HEK293 (cell line): ENCODE results near the gene STEAP3.

Experiments used
- EGR2 ChIP-seq: fragments of 450-650 bp; formaldehyde crosslinking; IDR thresholded peaks from 2 replicates; pipeline ENCODE4 v1.5.1; 2016; ENCODE audit warnings: low read depth, missing biosample characterization, missing genetic modification characterization
- FEZF1 ChIP-seq: fragments of 450-650 bp; formaldehyde crosslinking; IDR thresholded peaks from 2 replicates; pipeline ENCODE4 v1.5.1; 2016; ENCODE audit warnings: missing biosample characterization, missing genetic modification characterization
- GLIS1 ChIP-seq: fragments of 450-650 bp; formaldehyde crosslinking; IDR thresholded peaks from 2 replicates; pipeline ENCODE4 v1.5.1; 2016; ENCODE audit warnings: missing biosample characterization, missing genetic modification characterization
- HOXD13 ChIP-seq: sonication (generic); formaldehyde crosslinking; IDR thresholded peaks from 2 replicates; pipeline ENCODE4 v1.8.0; 2022; ENCODE audit warnings: missing genetic modification reagents, borderline replicate concordance
- MEIS1 ChIP-seq: sonication (generic); formaldehyde crosslinking; IDR thresholded peaks from 2 replicates; pipeline ENCODE4 v1.8.1; 2022; ENCODE audit warnings: missing genetic modification reagents, mild to moderate bottlenecking, borderline replicate concordance
- OSR2 ChIP-seq: fragments of 450-650 bp; formaldehyde crosslinking; IDR thresholded peaks from 2 replicates; pipeline ENCODE4 v1.5.1; 2016; ENCODE audit warnings: missing biosample characterization, missing genetic modification characterization
- SCRT2 ChIP-seq: fragments of 450-650 bp; formaldehyde crosslinking; IDR thresholded peaks from 2 replicates; pipeline ENCODE4 v1.5.1; 2016; ENCODE audit warnings: missing biosample characterization, missing genetic modification characterization
- SP7 ChIP-seq: fragments of 450-650 bp; formaldehyde crosslinking; IDR thresholded peaks from 2 replicates; pipeline ENCODE4 v1.5.1; 2016; ENCODE audit warnings: missing biosample characterization, missing genetic modification characterization
- YY1 ChIP-seq: fragments of 450-650 bp; formaldehyde crosslinking; IDR thresholded peaks from 2 replicates; pipeline ENCODE4 v1.5.1; 2018; ENCODE audit warnings: missing biosample characterization, missing genetic modification characterization
- ZEB2 ChIP-seq: fragments of 450-650 bp; formaldehyde crosslinking; IDR thresholded peaks from 2 replicates; pipeline ENCODE4 v1.5.1; 2016; ENCODE audit warnings: missing biosample characterization, missing genetic modification characterization
- ZNF155 ChIP-seq: fragments of 450-650 bp; formaldehyde crosslinking; IDR thresholded peaks from 2 replicates; pipeline ENCODE4 v1.5.1; 2016; ENCODE audit warnings: missing biosample characterization, missing genetic modification characterization
- ZNF174 ChIP-seq: fragments of 450-650 bp; formaldehyde crosslinking; IDR thresholded peaks from 2 replicates; pipeline ENCODE4 v1.5.0; 2017; ENCODE audit warnings: missing biosample characterization, mild to moderate bottlenecking, missing genetic modification characterization
- ZNF335 ChIP-seq: fragments of 450-650 bp; formaldehyde crosslinking; conservative IDR thresholded peaks from 2 replicates; pipeline ENCODE4 v1.5.1; 2016; ENCODE audit warnings: missing biosample characterization, missing genetic modification characterization
- ZNF341 ChIP-seq: fragments of 450-650 bp; formaldehyde crosslinking; IDR thresholded peaks from 2 replicates; pipeline ENCODE4; 2016; ENCODE audit warnings: low read depth, missing biosample characterization, missing genetic modification characterization
- ZNF391 ChIP-seq: fragments of 450-650 bp; formaldehyde crosslinking; IDR thresholded peaks from 2 replicates; pipeline ENCODE4 v1.5.1; 2016; ENCODE audit warnings: low read depth, missing biosample characterization, missing genetic modification characterization, borderline replicate concordance
- ZNF501 ChIP-seq: fragments of 450-650 bp; formaldehyde crosslinking; IDR thresholded peaks from 2 replicates; pipeline ENCODE4 v1.5.1; 2016; ENCODE audit warnings: missing biosample characterization, missing genetic modification characterization
- ZNF530 ChIP-seq: fragments of 450-650 bp; formaldehyde crosslinking; IDR thresholded peaks from 2 replicates; pipeline ENCODE4 v1.5.1; 2016; ENCODE audit warnings: low read depth, missing biosample characterization, missing genetic modification characterization
- ZNF600 ChIP-seq: fragments of 450-650 bp; formaldehyde crosslinking; IDR thresholded peaks from 2 replicates; pipeline ENCODE4 v1.5.1; 2016; ENCODE audit warnings: missing biosample characterization, missing genetic modification characterization
- ZNF621 ChIP-seq: fragments of 450-650 bp; formaldehyde crosslinking; IDR thresholded peaks from 2 replicates; pipeline ENCODE4 v1.5.1; 2017; ENCODE audit warnings: missing biosample characterization, missing genetic modification characterization
- ZNF623 ChIP-seq: fragments of 450-650 bp; formaldehyde crosslinking; IDR thresholded peaks from 2 replicates; pipeline ENCODE4 v1.5.1; 2016; ENCODE audit warnings: missing biosample characterization, missing genetic modification characterization
- ZNF776 ChIP-seq: fragments of 450-650 bp; formaldehyde crosslinking; IDR thresholded peaks from 2 replicates; pipeline ENCODE4 v1.5.0; 2017; ENCODE audit warnings: missing biosample characterization, missing genetic modification characterization, borderline replicate concordance
- TF ChIP-seq, protein P1 (sequence below): fragments of 450-650 bp; formaldehyde crosslinking; IDR thresholded peaks from 2 replicates; pipeline ENCODE4 v1.5.1; 2016; ENCODE audit warnings: missing biosample characterization, missing genetic modification characterization
- TF ChIP-seq, protein P2 (sequence below): fragments of 450-650 bp; formaldehyde crosslinking; IDR thresholded peaks from 2 replicates; pipeline ENCODE4 v1.5.1; 2016; ENCODE audit warnings: missing biosample characterization, missing genetic modification characterization, borderline replicate concordance
- TF ChIP-seq, protein P3 (sequence below): fragments of 450-650 bp; formaldehyde crosslinking; IDR thresholded peaks from 2 replicates; pipeline ENCODE4 v1.5.1; 2016; ENCODE audit warnings: missing biosample characterization, missing genetic modification characterization
- TF ChIP-seq, protein P4 (sequence below): fragments of 450-650 bp; formaldehyde crosslinking; IDR thresholded peaks from 2 replicates; pipeline ENCODE4 v1.5.1; 2016; ENCODE audit warnings: missing biosample characterization, missing genetic modification characterization
- TF ChIP-seq, protein P5 (sequence below): fragments of 450-650 bp; formaldehyde crosslinking; optimal IDR thresholded peaks from 2 replicates; pipeline ENCODE3; 2016; ENCODE audit warnings: missing biosample characterization, mild to moderate bottlenecking, missing genetic modification characterization
- TF ChIP-seq, protein P6 (sequence below): fragments of 450-650 bp; formaldehyde crosslinking; IDR thresholded peaks from 2 replicates; pipeline ENCODE4 v1.5.1; 2017; ENCODE audit warnings: missing biosample characterization, missing genetic modification characterization

STEAP3 gene

DNA sequence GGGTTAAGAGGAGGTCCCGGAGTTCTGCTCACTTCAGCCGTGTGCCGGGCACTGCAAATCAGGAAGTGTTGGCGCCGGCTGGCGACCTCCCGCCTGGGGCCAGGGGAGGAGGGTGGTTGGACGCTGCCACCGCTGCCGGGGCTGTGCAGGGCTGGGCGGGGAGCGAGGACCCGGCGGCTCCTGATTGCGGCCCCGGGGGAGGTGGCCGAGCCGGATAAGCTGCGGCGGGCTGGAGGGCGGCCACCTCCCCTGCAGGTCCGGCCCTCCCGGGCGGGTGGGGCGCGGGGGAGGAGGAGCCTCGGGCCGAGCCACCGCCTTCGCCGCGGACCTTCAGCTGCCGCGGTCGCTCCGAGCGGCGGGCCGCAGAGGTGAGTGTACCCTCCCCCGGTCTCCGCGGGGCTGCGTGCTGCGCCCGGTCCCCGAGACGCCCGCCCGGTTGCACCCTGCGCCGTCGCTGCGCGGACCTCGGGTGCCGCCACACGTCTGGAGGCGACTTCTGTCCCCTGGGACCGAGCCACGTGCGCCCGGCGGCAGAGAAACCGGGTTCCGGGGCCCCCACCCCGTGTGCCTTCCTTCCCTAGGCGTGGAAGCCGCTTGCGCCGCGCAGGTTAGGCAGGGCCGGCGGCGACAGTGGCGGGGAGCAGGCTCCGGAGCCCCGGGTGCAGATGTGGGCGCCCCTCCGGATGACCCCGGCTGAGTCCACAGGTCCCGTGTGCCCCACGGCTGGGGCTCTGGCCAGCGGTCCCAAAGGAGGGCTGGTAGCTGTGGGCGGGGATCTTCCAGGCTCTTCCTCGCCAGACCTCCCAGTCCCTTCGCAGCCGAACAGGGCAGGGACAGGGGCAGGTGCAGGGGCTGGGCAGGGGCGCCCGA, at the start of gene STEAP3 (continued):
- TF ChIP-seq ZNF621 (no peak), ZEB2 (tag by site-specific recombination) (no peak), ZNF776 (tag by site-specific recombination) (no peak), OSR2 (tag by site-specific recombination) (peak; percentile 26; the same call in 1 of the 2 replicates), EGR2 (tag by site-specific recombination) (0 out of 2 replicates have a peak, but pooled peaks have one; percentile 4), ZNF530 (no peak), HOXD13 (CRISPR knock-in tag) (no peak), ZNF174 (tag by site-specific recombination) (no peak), ZNF341 (tag by site-specific recombination) (peak; percentile 86), ZNF391 (tag by site-specific recombination) (no peak), ZNF335 (tag by site-specific recombination) (peak; percentile 45; the same call in 1 of the 2 replicates), MEIS1 (CRISPR knock-in tag) (no peak), SP7 (tag by site-specific recombination) (peak; percentile 34; the same call in 1 of the 2 replicates), GLIS1 (tag by site-specific recombination) (peak; percentile 75), ZNF600 (no peak), ZNF623 (no peak), YY1 (tag by site-specific recombination) (no peak), ZNF155 (tag by site-specific recombination) (no peak), FEZF1 (no peak), ZNF501 (tag by site-specific recombination) (no peak), SCRT2 (tag by site-specific recombination) (no peak)
- TF ChIP-seq, protein P1, sequence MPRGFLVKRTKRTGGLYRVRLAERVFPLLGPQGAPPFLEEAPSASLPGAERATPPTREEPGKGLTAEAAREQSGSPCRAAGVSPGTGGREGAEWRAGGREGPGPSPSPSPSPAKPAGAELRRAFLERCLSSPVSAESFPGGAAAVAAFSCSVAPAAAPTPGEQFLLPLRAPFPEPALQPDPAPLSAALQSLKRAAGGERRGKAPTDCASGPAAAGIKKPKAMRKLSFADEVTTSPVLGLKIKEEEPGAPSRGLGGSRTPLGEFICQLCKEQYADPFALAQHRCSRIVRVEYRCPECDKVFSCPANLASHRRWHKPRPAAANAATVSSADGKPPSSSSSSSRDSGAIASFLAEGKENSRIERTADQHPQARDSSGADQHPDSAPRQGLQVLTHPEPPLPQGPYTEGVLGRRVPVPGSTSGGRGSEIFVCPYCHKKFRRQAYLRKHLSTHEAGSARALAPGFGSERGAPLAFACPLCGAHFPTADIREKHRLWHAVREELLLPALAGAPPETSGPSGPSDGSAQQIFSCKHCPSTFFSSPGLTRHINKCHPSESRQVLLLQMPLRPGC (tag by site-specific recombination) = no peak
- TF ChIP-seq, protein P2, sequence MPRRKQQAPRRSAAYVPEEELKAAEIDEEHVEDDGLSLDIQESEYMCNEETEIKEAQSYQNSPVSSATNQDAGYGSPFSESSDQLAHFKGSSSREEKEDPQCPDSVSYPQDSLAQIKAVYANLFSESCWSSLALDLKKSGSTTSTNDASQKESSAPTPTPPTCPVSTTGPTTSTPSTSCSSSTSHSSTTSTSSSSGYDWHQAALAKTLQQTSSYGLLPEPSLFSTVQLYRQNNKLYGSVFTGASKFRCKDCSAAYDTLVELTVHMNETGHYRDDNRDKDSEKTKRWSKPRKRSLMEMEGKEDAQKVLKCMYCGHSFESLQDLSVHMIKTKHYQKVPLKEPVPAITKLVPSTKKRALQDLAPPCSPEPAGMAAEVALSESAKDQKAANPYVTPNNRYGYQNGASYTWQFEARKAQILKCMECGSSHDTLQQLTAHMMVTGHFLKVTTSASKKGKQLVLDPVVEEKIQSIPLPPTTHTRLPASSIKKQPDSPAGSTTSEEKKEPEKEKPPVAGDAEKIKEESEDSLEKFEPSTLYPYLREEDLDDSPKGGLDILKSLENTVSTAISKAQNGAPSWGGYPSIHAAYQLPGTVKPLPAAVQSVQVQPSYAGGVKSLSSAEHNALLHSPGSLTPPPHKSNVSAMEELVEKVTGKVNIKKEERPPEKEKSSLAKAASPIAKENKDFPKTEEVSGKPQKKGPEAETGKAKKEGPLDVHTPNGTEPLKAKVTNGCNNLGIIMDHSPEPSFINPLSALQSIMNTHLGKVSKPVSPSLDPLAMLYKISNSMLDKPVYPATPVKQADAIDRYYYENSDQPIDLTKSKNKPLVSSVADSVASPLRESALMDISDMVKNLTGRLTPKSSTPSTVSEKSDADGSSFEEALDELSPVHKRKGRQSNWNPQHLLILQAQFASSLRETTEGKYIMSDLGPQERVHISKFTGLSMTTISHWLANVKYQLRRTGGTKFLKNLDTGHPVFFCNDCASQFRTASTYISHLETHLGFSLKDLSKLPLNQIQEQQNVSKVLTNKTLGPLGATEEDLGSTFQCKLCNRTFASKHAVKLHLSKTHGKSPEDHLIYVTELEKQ (tag by site-specific recombination) = no peak
- TF ChIP-seq, protein P3, sequence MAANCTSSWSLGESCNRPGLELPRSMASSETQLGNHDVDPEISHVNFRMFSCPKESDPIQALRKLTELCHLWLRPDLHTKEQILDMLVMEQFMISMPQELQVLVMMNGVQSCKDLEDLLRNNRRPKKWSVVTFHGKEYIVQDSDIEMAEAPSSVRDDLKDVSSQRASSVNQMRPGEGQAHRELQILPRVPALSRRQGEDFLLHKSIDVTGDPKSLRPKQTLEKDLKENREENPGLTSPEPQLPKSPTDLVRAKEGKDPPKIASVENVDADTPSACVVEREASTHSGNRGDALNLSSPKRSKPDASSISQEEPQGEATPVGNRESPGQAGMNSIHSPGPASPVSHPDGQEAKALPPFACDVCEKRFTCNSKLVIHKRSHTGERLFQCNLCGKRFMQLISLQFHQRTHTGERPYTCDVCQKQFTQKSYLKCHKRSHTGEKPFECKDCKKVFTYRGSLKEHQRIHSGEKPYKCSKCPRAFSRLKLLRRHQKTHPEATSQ (tag by site-specific recombination) = no peak
- TF ChIP-seq, protein P4, sequence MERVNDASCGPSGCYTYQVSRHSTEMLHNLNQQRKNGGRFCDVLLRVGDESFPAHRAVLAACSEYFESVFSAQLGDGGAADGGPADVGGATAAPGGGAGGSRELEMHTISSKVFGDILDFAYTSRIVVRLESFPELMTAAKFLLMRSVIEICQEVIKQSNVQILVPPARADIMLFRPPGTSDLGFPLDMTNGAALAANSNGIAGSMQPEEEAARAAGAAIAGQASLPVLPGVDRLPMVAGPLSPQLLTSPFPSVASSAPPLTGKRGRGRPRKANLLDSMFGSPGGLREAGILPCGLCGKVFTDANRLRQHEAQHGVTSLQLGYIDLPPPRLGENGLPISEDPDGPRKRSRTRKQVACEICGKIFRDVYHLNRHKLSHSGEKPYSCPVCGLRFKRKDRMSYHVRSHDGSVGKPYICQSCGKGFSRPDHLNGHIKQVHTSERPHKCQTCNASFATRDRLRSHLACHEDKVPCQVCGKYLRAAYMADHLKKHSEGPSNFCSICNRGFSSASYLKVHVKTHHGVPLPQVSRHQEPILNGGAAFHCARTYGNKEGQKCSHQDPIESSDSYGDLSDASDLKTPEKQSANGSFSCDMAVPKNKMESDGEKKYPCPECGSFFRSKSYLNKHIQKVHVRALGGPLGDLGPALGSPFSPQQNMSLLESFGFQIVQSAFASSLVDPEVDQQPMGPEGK (tag by site-specific recombination) = peak; percentile 43; the same call in 1 of the 2 replicates
- TF ChIP-seq, protein P5, sequence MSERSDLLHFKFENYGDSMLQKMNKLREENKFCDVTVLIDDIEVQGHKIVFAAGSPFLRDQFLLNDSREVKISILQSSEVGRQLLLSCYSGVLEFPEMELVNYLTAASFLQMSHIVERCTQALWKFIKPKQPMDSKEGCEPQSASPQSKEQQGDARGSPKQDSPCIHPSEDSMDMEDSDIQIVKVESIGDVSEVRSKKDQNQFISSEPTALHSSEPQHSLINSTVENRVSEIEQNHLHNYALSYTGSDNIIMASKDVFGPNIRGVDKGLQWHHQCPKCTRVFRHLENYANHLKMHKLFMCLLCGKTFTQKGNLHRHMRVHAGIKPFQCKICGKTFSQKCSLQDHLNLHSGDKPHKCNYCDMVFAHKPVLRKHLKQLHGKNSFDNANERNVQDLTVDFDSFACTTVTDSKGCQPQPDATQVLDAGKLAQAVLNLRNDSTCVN (tag by site-specific recombination) = peak; percentile 48
- TF ChIP-seq, protein P6, sequence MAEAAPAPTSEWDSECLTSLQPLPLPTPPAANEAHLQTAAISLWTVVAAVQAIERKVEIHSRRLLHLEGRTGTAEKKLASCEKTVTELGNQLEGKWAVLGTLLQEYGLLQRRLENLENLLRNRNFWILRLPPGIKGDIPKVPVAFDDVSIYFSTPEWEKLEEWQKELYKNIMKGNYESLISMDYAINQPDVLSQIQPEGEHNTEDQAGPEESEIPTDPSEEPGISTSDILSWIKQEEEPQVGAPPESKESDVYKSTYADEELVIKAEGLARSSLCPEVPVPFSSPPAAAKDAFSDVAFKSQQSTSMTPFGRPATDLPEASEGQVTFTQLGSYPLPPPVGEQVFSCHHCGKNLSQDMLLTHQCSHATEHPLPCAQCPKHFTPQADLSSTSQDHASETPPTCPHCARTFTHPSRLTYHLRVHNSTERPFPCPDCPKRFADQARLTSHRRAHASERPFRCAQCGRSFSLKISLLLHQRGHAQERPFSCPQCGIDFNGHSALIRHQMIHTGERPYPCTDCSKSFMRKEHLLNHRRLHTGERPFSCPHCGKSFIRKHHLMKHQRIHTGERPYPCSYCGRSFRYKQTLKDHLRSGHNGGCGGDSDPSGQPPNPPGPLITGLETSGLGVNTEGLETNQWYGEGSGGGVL (tag by site-specific recombination) = peak; percentile 31; the same call in 1 of the 2 replicates
